ELR (cell line): ENCODE results near the gene SORCS2.

ENCODE experiments used
- DNase-seq: peaks from one replicate; pipeline ENCODE4 v3.0.0-alpha.2; 2015; ENCODE audit warnings: low read depth

SORCS2 gene

DNA sequence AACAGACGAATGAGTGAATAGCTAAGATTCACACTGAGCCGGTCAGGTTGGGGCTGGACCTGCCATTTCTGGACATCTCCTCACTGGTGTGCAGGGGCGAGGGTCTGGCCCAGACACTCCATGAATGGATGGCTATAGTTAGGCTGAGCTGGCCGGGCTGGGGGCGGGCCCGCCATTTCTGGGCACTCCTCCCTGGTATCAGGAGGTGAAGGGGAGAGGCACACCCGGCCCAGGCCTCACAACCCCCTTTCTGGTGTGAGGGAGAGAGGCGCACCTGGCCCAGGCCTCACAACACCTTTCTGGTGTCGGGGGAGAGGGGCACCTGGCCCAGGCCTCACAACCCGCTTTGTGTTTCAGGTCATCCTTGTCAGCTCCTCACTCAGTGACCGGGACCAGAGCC, 445.6 kb downstream of the SORCS2 start:
- no peak for DNase-seq

DNA sequence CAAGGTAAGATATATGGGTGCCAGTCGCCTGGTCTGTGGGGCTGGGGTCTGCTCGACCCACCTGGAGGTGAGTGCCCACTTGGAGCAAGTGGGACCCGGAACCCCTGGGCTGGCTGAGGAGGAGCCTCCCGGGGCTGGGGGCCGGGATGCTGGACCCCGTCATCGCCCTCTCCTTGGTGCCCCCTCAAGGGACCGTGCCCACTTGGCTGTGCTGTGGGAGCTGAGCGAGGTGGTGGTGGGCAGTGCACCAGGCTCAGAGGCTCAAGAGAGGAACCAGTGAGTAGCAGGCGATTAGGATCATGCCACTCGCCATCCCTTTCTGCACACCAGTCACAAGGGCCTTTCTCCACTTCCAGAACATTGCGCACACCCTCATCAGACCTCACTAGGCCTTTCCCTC, 446.2 kb downstream of the SORCS2 start:
- DNase-seq = no peak

DNA sequence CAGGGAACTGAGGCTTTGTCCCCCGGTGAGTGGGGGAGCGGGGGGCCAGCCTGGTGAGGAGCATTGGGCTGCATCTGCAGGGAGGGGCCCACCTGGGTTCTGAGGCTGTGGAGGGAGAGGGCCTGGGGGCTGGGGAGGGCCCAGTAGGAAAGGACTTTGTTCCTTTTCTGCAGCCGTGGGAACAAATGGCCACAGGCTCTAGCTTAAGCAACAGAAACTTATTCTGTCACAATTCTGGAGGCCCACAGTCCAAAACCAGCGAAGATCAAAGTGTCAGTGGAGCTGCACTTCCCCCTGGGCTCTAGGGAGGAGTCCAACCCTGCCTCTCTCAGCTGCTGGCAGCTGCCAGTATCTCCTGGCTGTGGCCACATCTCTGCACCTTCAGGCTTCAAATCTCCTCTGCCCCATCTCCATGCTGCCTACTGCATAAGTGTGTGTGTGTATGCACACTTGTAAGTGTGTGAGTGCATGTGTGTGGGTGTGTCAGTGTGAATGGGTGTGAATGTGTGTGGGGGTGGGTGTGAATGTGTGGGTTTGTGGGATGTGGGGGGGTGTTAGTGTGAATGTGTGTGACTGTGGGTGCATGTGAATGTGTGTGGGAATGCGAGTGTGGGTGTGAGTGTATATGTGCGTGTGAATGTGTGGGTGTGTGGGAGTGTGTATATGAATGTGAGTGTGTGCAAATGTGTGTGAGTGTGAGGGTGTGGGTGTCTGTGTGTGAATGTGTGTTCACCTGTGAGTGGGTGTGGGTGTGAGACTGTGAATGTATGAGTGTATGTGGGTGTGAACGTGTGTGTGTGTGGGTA, 446.8 kb downstream of the SORCS2 start:
- no peak for DNase-seq

DNA sequence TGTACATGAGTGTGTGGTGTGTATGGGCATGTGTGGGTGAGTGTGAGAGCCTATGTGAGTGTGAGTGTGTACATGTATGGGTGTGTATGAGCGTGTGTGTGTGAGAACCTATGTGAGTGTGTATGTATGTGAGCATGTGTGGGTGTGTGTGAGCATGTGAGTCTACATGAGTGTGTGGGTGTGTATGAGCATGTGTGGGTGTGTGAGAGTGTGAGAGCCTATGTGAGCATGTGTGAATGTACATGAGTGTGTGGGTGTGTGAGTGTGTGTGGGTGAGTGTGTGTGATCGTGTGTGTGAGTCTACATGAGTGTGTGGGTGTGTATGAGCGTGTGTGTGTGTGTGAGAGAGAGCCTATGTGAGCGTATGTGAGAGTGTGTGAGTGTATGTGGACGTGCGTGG, 447.8 kb downstream of the SORCS2 start:
- no peak for DNase-seq

DNA sequence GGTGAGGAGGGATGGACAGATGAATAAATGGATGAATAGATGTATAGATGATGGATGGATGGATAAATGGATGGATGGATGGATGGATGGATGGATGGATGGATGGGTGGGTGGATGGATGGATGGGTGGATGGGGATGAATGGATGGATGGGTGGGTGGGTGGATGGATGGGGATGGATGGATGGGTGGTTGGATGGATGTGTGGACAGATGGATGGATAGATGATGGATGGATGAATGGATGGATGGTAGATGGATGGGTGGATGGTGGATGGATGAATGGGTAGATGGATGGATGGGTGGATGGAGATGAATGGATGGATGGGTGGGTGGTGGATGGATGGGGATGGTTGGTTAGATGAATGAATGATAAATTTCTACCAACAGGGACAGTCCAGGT, 449.4 kb downstream of the SORCS2 start:
- DNase-seq = no peak

DNA sequence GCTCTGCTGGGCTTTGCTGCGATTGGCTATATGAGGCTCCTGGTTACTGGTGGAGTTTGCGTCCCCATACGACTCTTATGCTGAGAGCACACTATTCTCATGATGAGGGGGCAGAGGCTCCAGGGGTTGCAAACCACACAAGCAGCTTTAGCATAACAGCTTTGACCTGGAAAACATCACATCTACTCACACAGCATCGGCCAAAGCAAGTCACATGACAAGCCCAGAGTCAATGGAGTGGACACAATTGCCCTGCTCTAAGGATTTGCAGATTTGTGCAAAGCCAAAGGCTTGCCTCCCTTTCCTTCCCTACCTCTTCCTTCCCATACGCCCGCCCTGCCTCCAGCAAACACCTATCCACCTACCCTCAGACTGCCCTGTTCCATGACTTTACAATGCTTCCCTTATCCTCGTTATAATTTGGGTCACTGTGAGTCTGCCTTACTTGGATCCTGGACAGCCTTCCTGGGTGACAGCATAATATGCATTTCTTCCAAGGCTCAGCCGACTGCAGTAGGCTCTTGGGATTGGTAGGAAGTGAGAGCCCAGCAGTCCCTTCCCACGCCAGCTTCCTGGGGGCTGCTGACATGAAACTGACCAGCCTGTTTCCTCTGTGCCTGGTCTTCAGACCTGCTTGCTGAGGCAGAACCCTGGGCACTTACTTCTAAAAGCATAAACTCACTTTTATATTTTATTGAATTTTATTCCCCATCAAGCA, 450.6 kb downstream of the SORCS2 start:
- no peak for DNase-seq

DNA sequence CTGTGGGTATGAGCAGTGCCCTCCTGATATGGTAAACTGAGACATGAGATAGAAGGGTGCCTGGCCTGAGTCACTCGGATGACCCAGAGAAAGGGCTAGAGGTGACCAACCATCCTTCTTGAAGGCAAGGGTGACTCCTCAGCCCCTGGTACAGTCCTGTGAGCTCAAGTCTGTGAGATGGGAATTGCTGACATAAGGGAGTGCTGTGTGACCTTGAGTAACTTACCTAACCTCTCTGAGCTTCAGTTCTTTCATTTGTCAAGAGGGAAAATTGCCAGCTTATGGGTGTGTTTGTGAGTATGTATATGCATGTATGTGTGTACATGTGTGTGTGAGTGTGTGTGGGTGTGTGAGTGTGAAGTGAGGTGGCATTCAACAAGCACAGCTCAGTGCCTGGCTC, 452.8 kb downstream of the SORCS2 start:
- no peak for DNase-seq

DNA sequence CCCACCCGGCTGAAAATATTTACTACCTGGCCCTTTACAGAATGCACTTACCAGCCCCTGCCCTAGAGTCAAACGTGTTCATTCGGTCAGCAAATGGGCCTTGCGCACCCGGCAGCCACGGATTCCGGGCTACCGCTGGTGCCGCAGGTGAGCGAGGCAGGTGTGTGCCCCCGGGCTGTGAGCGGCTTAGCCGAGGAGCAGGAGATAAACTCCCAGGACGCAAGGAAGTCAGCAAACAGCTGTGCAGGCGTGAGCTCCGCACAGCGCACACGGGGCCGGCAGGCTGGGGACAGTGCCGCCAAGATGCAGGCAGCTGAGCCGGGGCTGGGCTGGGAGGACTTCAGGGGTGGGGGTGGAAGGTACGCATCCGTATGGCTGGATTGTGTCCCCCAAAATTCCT, 453.6 kb downstream of the SORCS2 start:
- no peak for DNase-seq

DNA sequence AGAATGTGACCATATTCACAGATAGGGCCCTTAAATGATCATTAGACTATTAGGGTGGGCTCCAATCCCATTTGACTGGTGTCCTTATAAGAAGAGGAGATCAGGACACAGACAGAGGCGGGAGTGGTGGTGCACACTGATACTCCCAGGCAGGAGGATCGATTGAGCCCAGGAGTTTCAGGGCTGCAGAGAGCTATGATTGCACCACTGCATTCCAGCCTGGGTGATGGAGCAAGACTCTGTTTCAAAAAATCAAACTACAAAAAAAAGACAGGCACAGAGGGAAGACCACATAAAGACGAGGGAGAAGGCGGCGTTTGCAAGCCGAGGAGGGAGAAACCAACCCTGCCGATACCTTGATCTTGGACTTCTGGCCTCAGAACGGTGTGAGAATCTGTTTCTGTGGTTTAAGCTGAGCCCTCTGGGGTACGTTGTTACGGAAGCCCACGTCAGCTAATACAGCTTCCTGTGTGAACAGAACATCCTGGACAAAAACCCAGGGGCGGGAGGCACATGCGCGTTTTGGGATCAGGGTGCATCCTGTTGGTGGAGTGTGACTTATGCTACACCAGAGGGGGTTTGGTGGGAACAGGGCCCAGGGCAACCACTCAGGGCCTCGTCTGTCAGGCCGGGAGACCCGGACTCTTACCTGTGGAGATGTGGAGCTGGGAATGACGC, 454.2 kb downstream of the SORCS2 start:
- no peak for DNase-seq

DNA sequence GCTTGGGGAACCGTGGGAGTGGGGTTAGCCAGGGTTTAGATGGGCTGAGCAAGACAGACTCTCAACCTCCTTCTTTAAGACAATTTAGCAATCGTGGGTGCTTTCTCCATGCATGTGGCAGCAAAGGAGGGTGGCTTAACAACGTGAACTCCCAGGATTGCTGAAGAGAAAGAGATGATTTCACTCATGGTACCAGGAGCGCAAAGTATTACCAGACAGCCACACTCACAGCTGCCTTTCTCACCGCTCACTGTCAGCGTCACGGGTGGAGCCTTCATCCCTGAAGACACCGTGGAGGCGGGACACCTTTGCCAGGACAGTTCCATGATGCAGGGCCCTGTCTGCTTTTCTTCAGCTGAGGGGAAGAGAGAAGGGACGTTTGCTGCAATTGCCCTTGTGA, 454.8 kb downstream of the SORCS2 start:
- no peak for DNase-seq

DNA sequence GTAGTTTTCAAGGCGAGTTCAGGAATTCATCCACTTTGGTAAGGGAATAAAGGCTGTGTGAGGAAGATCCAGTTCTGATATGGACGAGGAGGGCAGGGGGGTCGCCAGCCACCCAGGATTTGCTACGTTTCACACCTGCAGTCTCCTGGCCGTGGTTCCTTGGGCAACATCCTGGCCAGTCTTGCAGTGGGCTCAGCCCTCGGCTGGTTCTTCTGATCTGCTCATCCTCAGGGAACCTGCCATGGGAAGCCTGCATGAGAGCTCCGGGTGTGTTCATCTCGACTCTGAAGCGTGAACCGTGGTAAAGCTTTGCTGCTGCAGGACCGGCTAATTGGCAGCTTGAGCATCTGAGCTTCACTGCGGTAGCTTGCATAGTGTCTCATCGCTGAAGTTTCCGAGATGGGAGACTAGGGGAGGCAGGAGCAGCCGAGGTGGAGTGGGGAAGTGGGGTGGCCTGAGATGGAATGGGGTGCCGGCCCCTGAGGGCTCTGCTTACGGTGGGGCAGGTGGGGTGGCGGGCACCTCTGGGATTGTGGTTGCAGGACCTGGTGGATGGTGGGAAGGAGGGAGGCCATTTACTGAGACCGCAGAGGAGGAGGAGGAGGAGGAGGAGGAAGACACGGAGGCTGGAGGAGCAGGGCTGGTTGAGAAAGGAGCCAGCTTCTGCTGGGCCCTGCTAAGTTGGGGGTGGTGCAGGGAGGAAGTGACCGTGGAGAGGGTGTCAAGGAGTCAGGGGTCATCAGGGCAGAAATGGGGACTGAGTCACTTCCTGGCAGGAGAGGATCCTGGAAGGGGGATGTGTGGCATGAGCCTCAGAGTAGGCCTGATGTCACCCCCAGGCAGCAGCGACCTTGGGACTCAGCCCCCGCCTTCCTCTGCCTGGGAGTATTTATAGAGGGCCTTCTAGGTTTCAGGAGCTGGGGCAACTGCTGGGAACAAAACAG, 455.5 kb downstream of the SORCS2 start:
- DNase-seq = peak; percentile 93

DNA sequence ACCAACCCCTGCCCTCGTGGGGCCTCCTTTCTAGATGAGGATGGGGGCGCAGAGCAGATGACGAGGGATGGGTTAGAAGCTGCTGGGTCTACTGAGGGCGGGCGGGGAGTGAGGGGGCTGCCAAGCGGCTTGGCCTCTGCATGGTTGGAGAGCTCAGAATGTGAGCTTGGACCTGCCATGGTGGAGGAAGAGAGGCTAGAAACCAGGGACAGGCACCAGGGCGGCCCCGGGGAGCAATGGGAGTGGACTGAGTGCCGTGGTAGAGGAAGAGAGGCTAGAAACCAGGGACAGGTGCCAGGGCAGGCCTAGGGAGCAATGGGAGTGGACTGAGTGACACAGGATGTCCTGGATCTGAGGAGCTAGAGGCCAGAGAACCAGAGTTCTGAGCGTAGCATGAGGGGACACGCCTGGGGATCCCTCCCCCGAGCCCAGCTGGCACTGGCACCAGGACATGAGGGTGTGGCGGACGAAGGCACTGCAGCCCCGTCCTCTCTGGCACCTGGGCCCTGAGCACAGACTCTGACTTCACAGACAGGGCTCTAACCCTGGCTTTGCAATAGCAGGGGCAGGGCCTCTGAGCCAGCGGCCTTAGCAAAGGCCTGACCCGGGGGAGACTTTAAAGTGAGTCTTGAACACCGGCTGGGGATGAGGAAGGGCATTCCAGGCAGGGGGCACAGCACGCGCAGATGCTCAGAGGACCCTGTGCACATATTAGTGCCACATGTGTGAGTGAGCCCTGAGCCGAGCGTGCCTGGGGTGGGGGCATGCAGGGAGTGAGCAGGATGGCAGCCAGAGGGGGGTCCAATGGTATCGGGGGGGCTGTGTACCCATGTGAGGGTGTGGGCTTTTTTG, 456.4 kb downstream of the SORCS2 start:
- DNase-seq = no peak

DNA sequence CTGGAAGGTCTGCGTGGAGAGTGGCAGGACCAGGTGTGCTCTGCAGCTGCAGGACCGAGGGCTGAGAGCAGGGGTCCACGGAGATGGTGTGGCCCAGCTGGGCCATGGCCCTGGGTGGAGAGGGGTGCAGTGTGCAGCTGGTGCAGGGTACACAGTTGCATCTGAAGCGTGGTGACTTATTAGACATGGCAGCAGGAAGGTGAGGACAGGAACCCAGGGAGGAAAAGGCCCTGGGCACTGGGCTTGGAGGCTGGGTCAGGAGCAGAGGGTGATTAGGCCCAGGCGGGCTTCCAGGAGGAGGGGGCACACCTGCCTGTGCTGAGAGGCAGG, 457.0 kb downstream of the SORCS2 start:
- no peak for DNase-seq

DNA sequence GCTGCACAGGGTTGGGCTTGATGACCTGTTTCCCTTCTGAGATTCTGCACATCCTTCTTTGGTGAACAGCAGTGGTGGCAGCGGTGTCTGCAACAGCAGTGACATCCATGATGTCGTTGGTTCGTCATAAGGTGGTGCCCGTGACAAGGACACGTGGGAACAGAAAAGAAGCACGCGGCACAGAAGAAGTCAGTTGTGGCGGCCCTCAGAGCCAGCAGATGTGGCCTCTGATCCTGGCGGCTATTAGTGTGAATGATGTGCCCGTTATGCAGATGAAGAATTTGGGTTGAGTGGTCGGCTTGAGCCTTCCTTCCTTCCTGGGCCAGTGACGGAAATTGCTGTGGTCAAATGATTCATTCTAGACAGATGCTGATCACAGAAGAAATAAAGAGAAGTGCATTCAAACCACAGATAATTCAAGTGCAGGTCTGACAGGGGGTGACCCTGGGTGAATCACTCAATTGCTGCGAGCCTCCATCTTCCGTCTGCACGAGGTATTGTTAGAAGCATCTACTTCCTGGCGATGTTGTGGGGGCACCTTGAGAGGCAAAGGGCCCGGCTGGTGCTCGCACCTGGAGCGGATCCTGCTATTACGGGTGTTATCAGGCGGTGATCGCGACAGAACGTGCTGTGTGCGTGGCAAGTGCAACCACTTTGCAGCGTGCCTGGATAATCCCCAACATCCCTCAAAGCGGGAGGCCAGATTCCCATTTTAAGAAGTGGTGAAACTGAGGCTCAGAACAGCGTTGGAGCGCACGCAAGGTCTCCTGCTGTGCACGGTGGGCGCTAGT, 457.6 kb downstream of the SORCS2 start:
- peak; percentile 98 for DNase-seq

DNA sequence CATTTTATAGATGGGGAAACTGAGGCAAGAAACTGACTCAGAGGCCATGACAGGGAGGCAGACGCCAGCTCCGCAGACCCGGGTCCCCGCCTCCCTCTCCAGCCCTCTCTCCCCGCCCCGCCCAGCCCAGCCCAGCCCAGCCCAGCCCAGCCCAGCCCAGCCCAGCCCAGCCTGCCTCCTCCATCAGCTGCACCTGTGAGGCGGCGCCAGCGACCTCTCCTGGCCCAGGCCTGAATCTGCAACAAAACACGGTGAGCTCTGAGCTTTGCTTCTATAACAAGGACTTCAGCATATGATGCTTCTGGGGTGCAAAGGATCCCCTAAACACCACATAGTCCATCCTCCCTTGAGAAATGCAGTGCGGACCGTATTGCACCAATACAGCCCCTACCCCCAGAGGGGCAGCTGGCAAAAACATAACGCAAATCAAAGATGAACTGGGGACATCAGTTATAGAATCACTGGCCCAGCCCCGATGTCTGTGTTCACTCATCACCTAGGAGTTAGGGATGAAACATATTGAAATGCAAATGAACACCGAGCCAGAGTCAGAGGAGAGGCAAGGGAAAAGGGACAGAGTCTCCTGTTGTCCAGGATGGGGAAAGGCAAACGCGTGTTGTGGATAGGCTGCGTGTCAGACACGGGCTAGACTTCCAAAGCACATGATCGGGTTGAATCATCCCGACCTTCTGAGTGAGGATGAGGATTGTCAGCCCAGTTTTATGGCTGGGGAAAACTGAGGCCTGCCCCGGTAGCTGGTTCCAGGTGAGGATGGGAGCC, 458.5 kb downstream of the SORCS2 start:
- peak; percentile 73 for DNase-seq

DNA sequence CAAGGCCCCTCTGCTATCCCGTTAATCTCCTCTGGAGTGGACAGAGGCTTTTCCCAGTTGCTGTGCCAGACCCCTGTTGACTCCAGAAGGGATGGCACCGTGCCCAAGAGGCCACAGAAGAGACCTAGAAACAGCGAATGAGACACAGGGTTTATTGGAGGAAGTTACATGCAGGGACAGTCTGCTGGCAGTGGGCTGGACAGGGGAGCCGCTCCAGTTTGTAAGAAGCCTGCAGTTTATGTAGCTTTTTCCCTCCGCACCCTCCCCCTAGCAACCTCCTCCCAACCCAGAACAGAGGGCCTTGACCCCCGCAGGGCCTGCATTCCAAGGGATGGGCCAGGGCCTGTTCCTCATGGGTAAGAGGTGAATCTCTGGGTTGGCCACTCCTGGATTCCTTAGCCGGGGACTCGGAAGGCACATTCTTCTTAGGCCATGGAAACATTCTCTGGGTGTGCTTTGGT, 459.2 kb downstream of the SORCS2 start:
- peak; percentile 39 for DNase-seq

DNA sequence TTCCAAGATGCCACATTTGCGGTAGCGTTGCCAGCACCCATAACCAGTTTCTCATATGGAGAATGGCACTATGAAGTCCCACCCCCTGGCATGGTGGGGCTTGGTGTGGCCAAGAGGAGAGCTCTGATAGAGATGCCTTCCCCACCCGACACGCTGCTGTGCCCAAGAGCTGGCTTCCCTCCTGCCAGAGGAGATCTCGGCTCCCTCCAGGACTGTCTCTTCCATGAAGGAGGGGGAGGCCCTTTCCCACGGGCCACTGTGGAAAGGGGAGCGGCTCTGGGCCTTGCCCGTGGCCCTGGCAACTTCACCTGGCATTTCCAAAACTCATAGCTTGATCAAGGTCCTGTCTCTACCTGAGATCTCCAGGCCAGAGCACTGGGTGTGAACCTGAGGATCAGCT, 459.7 kb downstream of the SORCS2 start:
- no peak for DNase-seq

DNA sequence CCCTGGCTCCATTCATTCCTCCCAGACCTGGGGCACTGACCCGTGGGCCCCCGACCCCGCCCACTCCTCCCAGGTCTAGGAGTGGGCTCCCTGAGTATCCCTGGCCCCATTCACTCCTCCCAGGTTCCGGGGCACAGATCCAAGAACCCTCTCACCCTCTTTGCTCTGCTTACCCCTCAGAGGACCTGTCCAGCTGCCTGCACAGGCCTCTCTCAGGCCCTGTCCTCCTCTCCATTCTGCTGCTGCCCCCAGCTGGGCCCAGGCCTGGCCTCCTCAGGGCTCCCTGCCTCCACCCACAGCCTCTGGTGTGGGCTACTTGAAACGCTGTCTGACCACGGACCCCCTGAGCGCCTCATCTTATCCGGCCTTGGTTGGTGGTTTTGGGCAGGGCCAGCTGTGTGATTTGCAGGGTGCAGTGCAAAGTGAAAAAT, 460.1 kb downstream of the SORCS2 start:
- no peak for DNase-seq

DNA sequence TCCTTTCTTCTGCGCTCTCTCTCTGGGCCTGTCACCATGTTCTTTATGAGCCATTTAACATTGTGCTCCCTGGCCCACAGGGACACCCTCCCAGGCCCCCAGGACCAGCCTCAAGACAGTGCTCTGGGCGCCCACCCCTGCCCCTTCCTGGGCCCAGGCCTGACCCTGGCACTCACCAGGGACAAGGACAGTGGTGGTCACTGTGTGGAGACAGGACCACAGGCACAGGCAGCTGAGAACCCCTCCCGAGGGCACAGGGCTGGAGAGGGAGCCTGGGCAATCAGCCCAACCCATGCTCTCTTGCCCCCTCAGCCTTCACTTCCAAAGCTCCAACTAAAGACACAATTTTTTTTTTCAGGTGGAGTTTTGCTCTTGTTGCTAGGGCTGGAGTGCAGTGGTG, 460.6 kb downstream of the SORCS2 start:
- no peak for DNase-seq
